Stimulated activated naive CD8-positive, alpha-beta T cell treated with anti-CD3 and anti-CD28 coated beads, Interleukin-15, amount 100 ng/mL, for 72 hours (primary cell): ENCODE results near the gene APCS.

Experiments
- ATAC-seq: fragments of 150-1000 bp; cut with Tn5 transposase; 2 replicates; pipeline ENCODE4 v1.10.0; 2021; ENCODE audit warnings: mild to moderate bottlenecking, moderate library complexity
- DNase-seq, 2 donors: peaks; one replicate each; pipeline ENCODE4 v3.0.0; 2021 to 2022
- H3K27ac Mint-ChIP-seq, 2 donors: one replicate each; pipeline ENCODE4 v1.8.0; 2022; ENCODE audit warnings: mild to moderate bottlenecking in 2 of 2, mixed read lengths in 2 of 2, moderate library complexity in 2 of 2
- H3K27me3 Mint-ChIP-seq: one replicate; pipeline ENCODE4 v1.8.0; 2022; ENCODE audit warnings: mixed read lengths
- H3K4me1 Mint-ChIP-seq: one replicate; pipeline ENCODE4 v1.8.0; 2022; ENCODE audit warnings: mild to moderate bottlenecking, mixed read lengths
- H3K4me3 Mint-ChIP-seq, 2 donors: one replicate each; pipeline ENCODE4 v1.8.0; 2022; ENCODE audit warnings: mild to moderate bottlenecking in 2 of 2, mixed read lengths in 2 of 2, moderate library complexity in 1 of 2
- H3K9me3 Mint-ChIP-seq, 2 donors: one replicate each; pipeline ENCODE4 v1.8.0; 2022; ENCODE audit warnings: mixed read lengths in 2 of 2

APCS gene

GRCh38 chr1:159602501-159602999 is 14.9 kb downstream of the APCS start:
- Mint-ChIP-seq H3K27ac (no peak overlapping the region), H3K4me1 (peaks cover 6% of the 10 kb centered on the region), H3K4me3 (no peak overlapping the region), H3K9me3 (peaks cover 13 to 17% of the 10 kb centered on the region in 2 donors), H3K27me3 (peaks cover 39% of the 10 kb centered on the region)
- ATAC-seq: no peak
- DNase-seq: no peak

- no peak overlapping the region for H3K27ac Mint-ChIP-seq
- no peaks in the 10 kb centered on the region for H3K9me3 Mint-ChIP-seq
- no peak overlapping the region for H3K4me3 Mint-ChIP-seq
- peaks cover 6% of the 10 kb centered on the region for H3K27me3 Mint-ChIP-seq
- ATAC-seq (no peak), DNase-seq (no peak)
- H3K4me1 Mint-ChIP-seq: no peaks in the 10 kb centered on the region
These were observed 24.7 kb downstream of the APCS start for GRCh38 chr1:159612211-159612885.

DNA sequence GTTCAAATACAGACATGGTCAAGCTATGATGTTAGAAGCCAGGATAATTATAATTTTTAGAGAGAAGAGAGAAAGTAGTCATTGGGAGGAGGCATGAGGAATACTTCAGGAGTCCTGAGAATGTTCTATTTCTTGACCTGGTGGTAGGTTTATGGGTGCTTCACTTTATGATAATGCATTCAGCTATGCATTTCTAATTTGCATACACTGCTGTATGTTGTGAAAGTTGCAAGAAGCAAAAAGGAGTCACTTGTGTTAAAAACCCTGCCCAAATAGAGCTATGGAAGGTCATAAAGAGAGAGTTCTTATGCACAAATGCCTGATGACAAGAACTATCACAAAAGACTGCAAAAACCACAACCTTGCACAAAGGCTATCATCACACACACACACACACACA is 45.3 kb downstream of the APCS start:
- no peaks in the 10 kb centered on the region for H3K4me1 Mint-ChIP-seq
- H3K27ac Mint-ChIP-seq: no peak overlapping the region
- no peak overlapping the region for H3K4me3 Mint-ChIP-seq
- peaks cover 0 to 8% of the 10 kb centered on the region in 2 donors for H3K9me3 Mint-ChIP-seq
- ATAC-seq (no peak), DNase-seq (no peak)
- peaks cover 23% of the 10 kb centered on the region for H3K27me3 Mint-ChIP-seq
